ENCODE measurements around the gene EPHB3.

GRCh38 chr3:184629555-184630160 is 68.1 kb downstream of the EPHB3 start:
- TF ChIP-seq CTCF (IDR thresholded peaks at IDR 0.05; ENCODE audit: low read length), result no peak
- no peak for TF ChIP-seq EZH2 (IDR thresholded peaks at IDR 0.05; ENCODE audit: borderline replicate concordance, low read length)

Measured in OCI-LY1 (cell line).